Left kidney (tissue), 2 donors: ENCODE results near the gene GPATCH8. TPM values are rescaled to one million over a fixed set of nuclear protein-coding genes. Genes with fewer than 3 reads are reported as not detected.

Source experiments
- DNase-seq: peaks from one replicate; pipeline ENCODE4 v3.0.0-alpha.2; 2013
- polyA plus RNA-seq: library from polyadenylated mRNA; unstranded; fragments of 120-200 nt; gene quantifications from one replicate; pipeline ENCODE4 v1.2.1, GENCODE V29; 2013; ENCODE audit not compliant: insufficient read length

The GPATCH8 gene
- polyA plus RNA-seq, 1 donor = 65.1 TPM

DNA sequence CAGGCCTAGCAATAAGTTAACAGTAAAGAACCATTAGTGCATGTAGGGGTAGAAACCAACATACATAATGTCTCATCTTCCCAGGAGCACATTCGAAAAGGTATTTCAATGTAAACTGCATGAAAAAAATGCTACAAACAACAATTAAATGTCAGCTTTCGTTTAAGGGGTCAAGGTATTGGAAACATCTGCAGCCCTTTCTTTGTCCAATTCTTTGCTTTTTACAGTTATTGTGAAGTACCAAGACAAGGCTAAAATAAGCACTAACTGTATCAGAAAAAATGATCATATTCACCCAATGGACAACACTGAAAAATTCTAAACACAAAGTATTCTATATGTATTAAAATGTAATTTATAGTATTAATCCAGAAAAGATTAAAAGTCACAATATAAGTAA is 37.9 kb downstream of the GPATCH8 start:
- no peak for DNase-seq

- no peak for DNase-seq
Observed at GRCh38 chr17:44464037-44464436, 39.2 kb downstream of the GPATCH8 start.

GRCh38 chr17:44451832-44452231 is 51.4 kb downstream of the GPATCH8 start:
- DNase-seq = no peak

DNA sequence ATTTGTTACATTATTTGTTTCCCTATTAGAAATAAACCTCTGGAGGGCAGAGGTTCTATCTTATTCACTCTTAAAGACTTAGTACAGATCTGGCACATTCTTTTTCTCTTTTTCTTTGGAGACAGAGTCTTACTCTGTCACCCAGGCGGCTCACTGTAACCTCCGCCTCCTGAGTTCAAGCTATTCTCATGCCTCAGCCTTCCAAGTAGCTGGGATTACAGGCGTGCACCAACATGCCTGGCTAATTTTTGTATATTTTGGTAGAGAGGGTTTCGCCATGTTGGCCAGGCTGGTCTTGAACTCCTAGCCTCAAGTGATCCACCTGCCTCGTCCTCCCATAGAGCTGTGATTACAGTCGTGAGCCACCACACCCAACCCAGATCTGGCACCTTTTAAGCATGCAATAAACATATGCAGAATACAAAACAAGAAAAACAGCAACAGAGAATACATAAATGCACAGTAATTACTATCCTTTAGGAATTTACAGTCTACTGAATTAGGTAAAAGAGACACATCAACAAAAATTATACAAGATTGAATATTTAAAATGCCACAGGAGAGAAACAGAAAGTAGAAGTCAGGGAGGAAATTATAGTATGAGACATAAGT is 52.1 kb downstream of the GPATCH8 start:
- no peak for DNase-seq

- no peak for DNase-seq
Observed at GRCh38 chr17:44448412-44448811, 54.8 kb downstream of the GPATCH8 start.

DNA sequence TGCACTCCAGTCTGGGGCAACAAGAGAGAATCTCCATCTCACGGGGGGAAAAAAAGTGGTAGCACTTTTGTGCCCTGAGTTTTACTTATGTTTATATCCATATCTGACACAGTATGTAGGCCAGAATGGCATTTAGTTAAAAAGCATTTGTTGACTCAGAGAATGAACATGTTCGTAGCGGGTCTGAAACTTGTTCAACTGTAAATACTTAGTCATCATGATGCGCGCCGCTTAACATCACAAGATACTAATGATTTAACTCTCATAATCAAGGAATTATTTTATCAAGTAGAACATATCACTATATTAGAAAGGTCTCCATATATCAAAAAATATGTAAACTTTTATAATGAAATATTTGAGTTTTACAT is 58.5 kb downstream of the GPATCH8 start:
- DNase-seq = no peak

GRCh38 chr17:44442806-44443205 is 60.4 kb downstream of the GPATCH8 start:
- DNase-seq = no peak

- no peak for DNase-seq
Observed at GRCh38 chr17:44439168-44439567, 64.0 kb downstream of the GPATCH8 start.

DNA sequence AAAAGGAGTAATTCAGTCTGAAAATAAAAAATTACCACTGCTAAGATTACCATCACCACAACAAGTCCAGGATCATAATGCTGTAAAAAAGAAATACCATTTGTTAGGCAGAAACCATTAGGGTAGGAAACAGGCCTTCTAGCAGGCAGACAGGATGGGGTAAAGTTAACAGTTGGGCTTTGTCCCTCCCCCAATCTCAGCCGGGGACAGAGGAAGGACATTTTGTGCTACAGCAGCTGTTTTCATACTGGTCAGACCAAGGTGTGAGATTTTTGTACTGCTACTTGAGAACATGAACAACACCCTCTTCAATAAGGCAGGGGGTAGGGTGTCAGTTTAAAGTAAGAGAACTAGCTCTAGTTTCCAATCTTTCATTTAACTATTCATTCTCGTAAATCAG is 64.6 kb downstream of the GPATCH8 start:
- DNase-seq = no peak

DNA sequence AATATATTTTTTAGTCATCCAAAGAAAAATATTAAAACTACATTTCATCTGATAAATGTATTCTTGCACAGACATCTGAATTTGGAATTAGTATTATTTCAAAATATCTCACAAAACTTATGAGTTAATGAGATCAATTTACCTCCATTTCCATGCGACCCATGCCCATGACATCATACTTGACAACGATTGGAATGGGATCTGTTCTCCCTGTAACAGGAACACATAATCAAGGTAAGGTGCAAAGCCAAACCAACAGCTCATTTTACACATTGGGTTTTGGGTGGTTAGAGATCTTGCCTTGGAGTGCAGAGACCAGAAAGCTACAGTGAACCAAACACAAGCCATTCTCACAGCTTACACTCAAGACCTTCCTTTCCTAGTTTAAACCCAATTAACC is 66.9 kb downstream of the GPATCH8 start:
- DNase-seq = no peak

- no peak for DNase-seq
Observed at GRCh38 chr17:44432254-44433157, 70.7 kb downstream of the GPATCH8 start.

DNA sequence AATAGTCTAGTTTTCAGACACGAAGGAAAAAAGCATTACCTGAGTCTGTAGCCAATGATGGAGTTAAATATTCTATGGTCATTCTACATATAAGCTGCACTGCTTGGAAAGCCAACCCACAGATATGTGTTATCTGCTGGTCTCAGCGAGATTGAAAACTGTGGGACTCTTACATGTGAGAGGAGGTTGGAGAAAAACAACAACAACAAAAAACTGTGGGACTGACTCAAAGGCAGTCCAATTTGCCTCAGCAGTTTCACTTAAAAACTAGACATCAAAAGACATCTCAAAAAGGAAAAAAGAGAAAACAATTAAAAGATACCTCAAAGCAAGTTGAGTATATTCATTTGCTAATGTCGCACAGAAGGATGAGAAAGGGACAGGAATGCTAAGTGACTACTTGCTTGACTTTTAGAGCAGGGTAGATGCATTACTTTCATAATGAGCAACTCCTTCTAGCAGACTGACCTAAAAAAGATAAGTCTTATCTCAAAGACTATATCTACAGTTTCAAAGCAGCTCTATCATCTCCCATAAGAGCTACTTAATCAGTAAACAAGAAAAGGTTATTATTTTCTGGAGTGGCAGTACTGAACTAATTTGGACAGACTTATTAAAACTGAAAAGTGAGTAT is 78.3 kb downstream of the GPATCH8 start:
- no peak for DNase-seq

- no peak for DNase-seq
Observed at GRCh38 chr17:44417553-44417952, 85.7 kb downstream of the GPATCH8 start.

DNA sequence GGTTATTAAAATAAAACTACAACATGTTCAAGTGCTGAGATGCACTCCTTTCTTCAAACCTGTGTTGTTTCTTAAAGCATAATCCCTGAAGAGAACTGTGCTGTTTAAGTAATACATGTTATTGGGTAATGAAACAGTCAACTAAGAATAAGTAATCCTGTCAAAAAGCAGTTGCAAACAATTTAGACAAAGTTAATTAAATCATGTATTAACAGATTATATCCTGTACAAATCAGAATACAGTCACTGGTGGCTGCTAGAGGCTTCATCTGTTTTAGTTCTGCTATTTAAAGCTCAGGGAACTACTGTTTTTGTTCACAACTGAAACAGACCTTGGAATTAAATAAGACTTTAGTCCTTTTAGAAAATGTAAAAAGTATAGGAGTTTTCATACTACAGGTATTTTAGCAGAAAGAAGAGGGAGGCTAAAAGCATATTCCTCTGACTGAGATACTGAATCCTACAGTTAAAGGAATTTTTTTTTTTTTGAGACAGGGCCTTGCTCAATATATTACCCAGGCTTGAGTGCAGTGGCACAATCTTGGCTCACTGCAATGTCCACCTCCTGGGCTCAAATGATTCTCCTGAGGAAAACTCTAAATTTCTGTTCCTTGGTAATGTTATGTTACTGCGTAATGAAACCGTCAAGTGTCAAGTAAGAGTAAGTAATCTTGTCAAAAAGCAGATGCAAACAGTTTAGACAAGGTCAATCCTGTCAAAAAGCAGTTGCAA is 86.5 kb downstream of the GPATCH8 start:
- no peak for DNase-seq

GRCh38 chr17:44414394-44415155 is 88.6 kb downstream of the GPATCH8 start:
- no peak for DNase-seq

DNA sequence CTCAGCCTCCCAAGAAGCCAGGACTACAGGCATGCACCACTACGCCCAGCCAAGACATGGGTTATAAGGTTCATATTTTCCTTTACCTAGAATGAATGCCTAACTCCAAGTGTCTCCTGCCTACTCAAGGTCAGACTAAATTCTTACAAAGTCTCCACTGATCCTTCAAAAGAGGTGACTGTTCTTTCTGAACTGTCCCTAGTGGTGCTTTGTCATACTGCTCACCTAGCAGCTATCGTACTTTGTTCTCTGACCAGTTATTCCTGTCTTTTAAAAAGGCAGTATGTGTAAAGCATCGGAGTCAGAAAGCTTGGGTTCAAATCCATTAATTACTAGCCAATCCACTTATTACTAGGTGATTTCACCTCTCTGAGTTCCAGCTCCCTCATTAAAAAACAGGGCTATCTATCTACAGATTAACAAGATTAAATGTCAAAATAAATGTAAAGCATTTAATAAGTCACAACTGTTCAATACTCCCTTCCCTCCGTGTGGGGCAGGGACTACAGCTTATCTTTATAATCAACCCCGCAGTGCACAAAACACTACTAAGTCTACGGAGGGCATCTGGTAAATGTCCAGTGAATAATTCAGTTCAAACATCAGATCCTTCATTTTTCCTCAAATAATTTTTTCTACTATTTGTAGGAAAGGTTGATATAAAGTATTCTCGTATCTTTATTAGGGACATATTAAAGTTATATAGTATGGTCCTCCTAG is 93.7 kb downstream of the GPATCH8 start:
- no peak for DNase-seq

DNA sequence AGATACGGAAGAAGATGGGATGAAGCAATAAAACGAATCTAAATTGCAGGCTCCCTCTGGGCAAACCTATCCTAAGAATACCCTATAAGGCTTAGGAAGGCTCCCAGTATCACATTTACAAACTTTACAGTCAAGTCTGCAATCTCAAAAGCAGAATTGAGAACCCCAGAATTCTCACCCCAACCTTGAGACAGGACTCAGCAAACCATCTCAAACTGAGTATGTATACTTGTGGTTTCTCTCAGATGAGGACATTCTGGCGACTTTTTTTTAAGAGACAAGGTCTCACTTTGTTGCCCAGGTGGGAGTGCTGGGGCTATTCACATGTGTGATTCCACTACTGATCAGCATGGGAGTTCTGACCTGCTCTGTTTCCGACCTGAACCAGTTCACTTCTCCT is 94.4 kb downstream of the GPATCH8 start:
- DNase-seq = no peak

GRCh38 chr17:44402564-44403172 is 100.5 kb downstream of the GPATCH8 start:
- no peak for DNase-seq

GRCh38 chr17:44400226-44400847 is 102.9 kb downstream of the GPATCH8 start:
- no peak for DNase-seq
